VCaP (cell line): ENCODE results near the gene PWWP2B.

Experiments used
- H3K27ac ChIP-seq: fragments of 450-650 bp; 2 replicates; pipeline ENCODE4 v1.5.1; 2017
- TF ChIP-seq, protein P1 (sequence below): fragments of 450-650 bp; conservative IDR thresholded peaks from 2 replicates; pipeline ENCODE4 v1.5.1; 2017; ENCODE audit warnings: mild to moderate bottlenecking, moderate library complexity

PWWP2B gene

DNA sequence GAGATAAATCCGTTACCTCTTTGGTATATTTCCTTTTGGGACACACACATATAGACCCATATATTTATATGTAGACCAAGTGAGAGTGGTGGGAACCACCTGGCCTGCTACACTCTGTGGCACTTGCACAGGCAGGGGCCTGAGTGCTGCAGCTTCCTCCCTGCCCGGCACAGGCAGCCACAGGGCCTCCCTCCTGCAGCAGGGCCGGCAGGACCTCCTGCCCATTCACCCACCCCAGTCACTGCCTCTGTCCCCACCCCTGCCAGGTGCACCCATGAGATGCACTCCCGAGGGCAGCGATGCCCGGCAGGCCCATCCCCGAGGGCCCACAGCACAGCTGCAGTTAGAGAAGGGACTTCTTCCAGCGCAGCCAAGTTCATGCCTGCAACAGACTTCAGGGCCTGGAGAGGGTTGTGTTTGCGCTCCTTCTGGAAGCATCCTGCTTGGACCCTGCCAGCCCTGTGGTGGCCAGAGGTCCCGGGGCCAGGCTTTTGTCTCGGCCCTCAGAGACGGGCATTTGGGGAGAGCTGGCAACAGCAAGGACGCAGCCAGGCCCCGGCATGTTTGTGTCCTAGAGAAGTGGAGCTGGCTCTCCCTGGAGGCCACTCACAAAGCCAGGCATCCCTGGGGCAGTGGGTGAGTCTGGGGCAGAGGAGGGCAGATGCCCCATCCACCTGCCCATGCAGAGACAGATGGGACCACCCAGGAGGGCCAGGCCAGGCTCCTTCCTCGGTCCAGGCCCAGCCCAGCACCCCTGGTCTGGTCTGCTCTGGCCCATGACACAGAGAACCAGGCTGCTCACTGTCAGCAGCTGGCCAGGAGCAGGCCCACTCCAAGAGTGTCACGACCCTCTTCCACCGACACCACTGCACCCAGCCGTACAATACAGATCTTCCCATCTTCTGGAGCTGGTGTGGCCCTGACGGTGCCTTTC lies 41.4 kb downstream of the PWWP2B start:
- H3K27ac ChIP-seq: no peak overlapping the region
- TF ChIP-seq, protein P1, sequence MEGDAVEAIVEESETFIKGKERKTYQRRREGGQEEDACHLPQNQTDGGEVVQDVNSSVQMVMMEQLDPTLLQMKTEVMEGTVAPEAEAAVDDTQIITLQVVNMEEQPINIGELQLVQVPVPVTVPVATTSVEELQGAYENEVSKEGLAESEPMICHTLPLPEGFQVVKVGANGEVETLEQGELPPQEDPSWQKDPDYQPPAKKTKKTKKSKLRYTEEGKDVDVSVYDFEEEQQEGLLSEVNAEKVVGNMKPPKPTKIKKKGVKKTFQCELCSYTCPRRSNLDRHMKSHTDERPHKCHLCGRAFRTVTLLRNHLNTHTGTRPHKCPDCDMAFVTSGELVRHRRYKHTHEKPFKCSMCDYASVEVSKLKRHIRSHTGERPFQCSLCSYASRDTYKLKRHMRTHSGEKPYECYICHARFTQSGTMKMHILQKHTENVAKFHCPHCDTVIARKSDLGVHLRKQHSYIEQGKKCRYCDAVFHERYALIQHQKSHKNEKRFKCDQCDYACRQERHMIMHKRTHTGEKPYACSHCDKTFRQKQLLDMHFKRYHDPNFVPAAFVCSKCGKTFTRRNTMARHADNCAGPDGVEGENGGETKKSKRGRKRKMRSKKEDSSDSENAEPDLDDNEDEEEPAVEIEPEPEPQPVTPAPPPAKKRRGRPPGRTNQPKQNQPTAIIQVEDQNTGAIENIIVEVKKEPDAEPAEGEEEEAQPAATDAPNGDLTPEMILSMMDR: no peak

DNA sequence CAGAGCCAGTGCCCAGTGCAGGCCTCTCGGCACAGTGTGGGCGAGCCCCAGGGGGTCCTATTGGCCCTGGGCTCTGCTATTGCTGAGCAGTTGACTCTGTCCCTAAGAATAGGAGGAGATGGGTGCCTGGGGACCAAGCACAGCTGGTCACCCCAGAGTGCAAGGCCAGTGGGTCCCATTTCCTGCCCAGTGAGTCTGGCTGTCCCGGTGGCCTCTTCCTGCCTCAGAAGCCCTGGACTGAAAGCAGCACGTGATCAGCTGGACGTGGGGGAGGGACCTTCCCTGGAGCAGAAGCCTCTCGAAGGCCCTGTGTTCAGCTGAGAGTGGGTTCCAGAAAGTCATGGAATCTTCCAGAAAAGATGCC lies 42.0 kb downstream of the PWWP2B start:
- TF ChIP-seq, protein P1: no peak
- no peak overlapping the region for H3K27ac ChIP-seq

DNA sequence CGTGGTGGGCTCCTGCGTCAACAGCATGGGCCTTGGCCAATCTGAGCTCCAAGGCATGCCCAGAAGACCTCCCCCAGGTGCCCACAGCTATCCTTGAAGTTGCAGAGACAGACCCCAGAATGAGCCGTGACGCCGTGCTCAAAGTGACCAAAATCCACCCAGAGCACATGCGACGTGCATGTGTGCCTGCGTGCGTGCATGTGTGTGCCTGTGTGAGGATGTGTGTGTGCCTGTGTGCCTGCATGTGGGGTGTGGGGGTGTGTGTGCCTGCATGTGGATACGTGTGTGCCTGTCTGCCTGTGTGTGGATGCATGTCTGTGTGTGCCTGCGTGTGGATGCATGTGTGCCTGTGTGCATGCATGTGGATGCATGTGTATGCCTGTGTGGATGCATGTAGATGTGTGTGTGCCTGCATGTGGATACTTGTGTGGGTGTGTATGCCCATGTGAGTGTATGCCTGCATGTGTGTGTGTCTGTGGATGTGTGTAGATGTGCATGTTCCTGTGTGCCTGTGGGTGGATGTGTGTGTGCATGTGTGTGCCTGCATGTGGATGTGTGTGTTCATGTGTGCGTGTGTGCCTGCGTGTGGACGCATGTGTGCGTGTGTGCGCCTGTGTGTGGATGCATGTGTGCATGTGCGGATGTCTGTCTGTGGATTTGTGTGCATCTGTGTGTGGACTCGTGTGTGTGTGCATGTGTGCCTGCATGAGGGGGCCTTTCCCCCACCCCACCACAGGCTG lies 42.6 kb downstream of the PWWP2B start:
- TF ChIP-seq, protein P1: no peak
- H3K27ac ChIP-seq: no peak overlapping the region

DNA sequence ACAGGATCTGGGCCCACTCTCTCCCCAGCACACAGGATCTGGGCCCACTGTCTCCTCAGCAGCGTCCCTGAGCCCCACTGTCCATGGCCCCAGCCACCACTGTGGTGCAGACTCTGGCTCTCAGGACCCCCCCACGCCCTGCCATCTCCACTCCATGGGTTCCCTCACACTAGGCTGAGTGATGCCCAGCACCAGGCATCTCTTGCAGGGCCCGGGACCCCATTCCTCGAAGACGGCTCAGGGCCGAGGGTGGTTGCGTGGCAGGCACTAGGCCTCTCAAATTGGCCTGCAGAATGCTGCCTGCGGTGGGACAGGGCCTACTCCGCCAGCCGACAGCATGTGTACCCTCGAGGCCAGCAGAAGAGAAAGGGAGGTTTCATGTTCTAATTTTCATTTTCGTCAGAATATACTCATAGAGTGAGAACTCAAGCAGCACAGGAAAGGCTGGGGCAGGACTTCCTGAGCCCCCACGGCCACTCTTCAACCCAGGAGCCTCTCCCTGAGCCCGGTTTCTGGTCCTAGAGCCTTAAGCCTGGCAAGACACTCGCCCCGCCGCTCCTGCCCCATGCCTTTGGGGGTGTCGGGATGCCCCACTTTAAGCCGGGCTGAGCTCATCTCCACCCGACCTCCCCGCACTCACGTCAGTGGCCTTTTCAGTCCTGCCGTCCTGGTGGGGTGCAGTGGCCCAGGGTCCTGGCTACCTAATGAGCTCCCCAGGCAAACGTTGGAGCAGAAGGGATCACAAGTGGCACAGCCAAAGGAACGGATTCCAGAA lies 44.0 kb downstream of the PWWP2B start:
- no peak overlapping the region for H3K27ac ChIP-seq
- TF ChIP-seq, protein P1: no peak

DNA sequence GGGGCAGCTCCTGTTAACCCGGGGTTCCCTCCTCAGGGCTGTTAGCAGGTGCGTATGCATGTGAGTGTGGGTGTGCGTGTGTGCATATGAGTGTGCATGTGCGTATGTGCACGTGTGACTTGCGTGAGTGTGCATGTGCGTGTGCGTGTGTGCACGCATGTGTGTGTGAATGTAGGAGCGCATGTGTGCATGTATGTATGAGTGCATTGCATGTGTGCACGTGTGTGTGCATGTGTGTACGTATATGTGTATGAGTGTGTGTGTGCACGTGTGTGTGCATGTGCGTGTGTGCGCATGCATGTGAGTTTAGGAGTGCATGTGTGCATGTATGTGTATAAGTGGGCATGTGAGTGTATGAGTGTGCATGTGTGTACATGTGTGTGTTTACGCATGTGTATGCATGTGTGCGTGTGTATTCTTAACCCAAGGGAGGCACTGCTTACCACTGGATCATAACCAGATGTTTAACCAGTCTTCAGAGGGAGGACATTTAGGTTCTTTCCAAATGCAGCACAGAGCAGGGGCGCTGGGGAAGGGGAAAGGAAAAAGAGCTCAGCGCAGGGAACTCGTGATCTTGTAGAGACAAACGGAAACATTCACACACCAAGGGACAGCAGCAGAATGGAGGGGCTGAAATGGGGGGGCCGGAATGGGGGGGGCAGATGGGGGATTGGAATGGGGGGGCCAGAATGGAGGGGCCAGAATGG lies 45.0 kb downstream of the PWWP2B start:
- TF ChIP-seq, protein P1: no peak
- H3K27ac ChIP-seq: no peak overlapping the region

DNA sequence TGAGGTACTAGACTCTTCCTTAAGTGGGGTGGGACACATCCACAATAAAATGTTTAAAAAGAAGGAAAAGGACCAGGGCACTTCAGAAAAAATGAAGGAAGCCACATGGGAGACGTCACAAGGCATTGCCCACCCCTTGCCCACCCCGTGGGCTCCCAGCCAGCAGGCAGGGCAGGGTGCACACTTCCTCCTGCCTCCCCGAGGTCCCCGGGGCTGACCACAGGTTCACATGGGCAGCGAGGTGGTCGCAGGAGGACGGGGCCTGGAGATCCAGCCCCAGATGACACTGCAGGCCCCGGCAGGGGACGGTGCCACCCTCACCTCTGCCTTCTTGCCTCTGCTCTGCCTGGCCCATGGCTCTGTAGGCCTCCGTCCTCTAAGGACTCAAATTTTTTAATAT lies 45.6 kb downstream of the PWWP2B start:
- TF ChIP-seq, protein P1: no peak
- no peak overlapping the region for H3K27ac ChIP-seq
